ENCODE measurements around the gene CHST13. TPM values are rescaled to one million over a fixed set of nuclear protein-coding genes. Genes with fewer than 3 reads are reported as not detected.

The CHST13 gene
- total RNA-seq, 1 donor from 2014 or later = not detected

- no peak for DNase-seq (ENCODE audit: low read depth, low spot score)
These were observed 17.1 kb downstream of the CHST13 start for GRCh38 chr3:126540951-126541627.

GRCh38 chr3:126541628-126542339, 17.8 kb downstream of the CHST13 start:
- no peak for DNase-seq (ENCODE audit: low read depth, low spot score)

GRCh38 chr3:126542340-126543241, 18.6 kb downstream of the CHST13 start:
- DNase-seq (ENCODE audit: low read depth, low spot score) = no peak

GRCh38 chr3:126543457-126544061, 19.6 kb downstream of the CHST13 start:
- no peak for DNase-seq (ENCODE audit: low read depth, low spot score)

GRCh38 chr3:126544596-126545281, 20.8 kb downstream of the CHST13 start:
- DNase-seq (ENCODE audit: low read depth, low spot score) = no peak

- DNase-seq (ENCODE audit: low read depth, low spot score) = no peak
These were observed 21.6 kb downstream of the CHST13 start for GRCh38 chr3:126545544-126545943.

- no peak for DNase-seq (ENCODE audit: low read depth, low spot score)
These were observed 22.1 kb downstream of the CHST13 start for GRCh38 chr3:126546013-126546412.

- no peak for DNase-seq (ENCODE audit: low read depth, low spot score)
These were observed 22.7 kb downstream of the CHST13 start for GRCh38 chr3:126546549-126547239.

- DNase-seq (ENCODE audit: low read depth, low spot score) = no peak
These were observed 23.8 kb downstream of the CHST13 start for GRCh38 chr3:126547721-126548120.

GRCh38 chr3:126548556-126549466, 24.9 kb downstream of the CHST13 start:
- DNase-seq (ENCODE audit: low read depth, low spot score) = no peak

GRCh38 chr3:126549861-126550487, 26.0 kb downstream of the CHST13 start:
- DNase-seq (ENCODE audit: low read depth, low spot score) = no peak

GRCh38 chr3:126550488-126551051, 26.6 kb downstream of the CHST13 start:
- no peak for DNase-seq (ENCODE audit: low read depth, low spot score)

- DNase-seq (ENCODE audit: low read depth, low spot score) = no peak
These were observed 27.3 kb downstream of the CHST13 start for GRCh38 chr3:126551121-126551838.

GRCh38 chr3:126551839-126552687, 28.1 kb downstream of the CHST13 start:
- DNase-seq (ENCODE audit: low read depth, low spot score) = no peak

GRCh38 chr3:126552688-126553283, 28.8 kb downstream of the CHST13 start:
- no peak for DNase-seq (ENCODE audit: low read depth, low spot score)

- no peak for DNase-seq (ENCODE audit: low read depth, low spot score)
These were observed 29.5 kb downstream of the CHST13 start for GRCh38 chr3:126553284-126554084.
